GM19351 (cell line): ENCODE measurements around the gene ZNF416.
A peak's percentile ranks its signal among the peaks of the same experiment; 100 is the strongest.

ENCODE experiments used
- ATAC-seq: cut with Tn5 transposase; IDR thresholded peaks from one replicate; pipeline ENCODE4 v1.9.1; 2021; ENCODE audit warnings: mild to moderate bottlenecking, moderate library complexity; ENCODE audit not compliant: unreplicated experiment

Gene ZNF416

DNA sequence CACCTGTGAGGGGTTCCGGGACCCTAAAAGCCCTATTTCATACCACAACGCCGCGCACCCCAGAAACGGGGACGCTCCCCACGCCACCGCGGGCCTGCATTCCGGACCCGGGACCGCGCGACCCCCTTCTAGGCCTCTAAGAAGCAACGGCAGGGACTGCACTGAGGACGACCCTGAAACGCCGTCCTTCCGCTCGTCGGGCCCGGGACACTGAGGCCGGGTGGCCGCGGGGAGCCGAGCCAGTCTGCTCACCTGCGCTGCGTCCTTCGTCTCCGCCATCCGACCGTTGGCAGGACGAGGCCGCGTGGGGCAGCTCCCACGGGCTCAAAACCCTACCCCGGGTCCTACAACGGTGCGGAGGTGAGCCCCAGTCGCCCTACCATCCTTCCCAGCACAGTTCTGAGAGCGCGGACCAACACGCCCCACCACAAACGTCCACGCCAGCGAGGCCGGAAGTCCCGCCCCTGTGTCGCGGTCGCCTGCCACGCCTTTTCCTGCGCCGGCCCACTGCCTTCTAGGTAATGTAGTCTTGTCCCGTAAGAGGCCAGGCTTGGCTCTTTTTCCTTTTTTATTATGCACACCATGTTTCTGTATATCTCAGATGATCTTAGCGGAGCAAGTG lies 19.2 kb downstream of the ZNF416 start, which contains the start of gene ZNF550:
ZNF550 (minus strand) TSS at position 460 of the 622 bp plus-strand sequence; CDS start at position 279, 181 bp downstream.
- peak; percentile 100 for ATAC-seq

DNA sequence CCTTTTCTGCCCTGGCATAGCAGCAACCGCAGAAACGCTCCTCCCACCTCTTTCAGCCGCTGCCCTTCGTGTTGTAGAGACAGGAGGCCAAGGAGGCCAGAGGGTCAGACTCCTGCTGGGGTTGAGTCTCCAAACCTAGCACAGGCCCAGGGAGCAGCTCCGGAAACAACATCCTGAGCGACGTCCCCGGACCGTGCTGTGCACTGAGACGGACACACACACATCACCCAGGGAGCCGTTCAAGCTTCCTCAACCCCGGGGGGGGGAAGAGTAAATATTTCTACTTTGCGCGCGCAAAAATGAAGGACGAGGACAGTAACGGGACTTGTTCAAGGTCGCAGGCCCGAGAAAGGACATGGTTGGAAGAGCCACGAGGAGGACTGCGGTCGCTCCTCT lies 19.7 kb downstream of the ZNF416 start:
- peak; percentile 11 for ATAC-seq

DNA sequence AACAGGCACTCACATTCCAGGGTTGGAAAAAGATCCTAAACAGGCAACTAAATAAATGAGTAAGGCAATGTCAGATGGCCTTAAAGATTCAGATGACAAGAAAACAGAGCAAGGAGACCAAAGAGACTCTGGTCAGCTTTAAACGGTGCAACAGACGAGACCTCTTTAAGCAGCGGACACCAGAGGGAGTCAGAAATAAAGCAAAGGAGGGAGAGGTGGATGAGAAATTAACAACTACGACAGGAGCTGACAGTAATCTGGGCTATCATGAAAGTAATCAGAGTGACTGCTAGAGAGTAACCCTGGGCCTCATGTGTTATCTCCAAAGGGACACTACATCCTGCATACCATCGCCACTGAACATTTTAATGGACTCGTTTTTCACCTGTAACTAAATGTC lies 20.2 kb downstream of the ZNF416 start:
- ATAC-seq, result no peak

DNA sequence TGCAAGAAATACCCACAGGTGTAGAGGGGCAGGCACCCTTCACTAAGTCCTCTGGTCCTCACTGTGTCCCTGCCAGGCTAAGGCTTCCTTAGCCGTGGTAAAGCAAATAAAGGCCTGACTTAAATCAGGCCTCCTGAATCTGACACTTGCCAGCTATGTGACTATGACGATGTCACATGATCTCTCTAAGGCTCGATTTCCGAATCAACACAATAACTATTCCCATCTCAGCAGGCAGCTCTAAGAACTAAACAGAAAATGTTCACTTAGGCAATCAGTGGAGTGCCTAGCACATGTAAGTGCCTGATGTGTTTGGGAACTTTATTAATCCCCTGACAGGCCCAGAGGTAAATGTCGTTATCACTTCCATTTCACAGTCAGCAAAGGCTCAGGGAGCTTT lies 21.1 kb downstream of the ZNF416 start:
- no peak for ATAC-seq

DNA sequence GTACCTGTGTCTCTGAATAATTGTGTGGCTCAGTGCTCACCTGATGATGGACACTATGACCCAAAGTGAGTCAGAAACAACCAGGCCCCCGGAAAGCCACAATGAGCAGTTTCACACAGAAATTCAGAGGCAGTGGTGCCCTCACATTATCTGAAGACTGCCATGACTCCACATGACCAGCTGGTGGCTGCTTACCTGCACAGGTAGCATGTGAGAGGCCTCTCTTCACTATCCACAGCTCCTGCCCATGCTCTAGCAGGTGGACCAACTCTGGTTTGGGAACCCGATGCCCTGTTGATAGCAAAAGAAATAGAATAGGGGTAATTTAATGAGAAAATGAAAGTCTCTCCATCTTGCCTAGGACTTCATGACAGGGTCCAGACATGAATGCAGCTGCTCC lies 26.3 kb downstream of the ZNF416 start:
- no peak for ATAC-seq

DNA sequence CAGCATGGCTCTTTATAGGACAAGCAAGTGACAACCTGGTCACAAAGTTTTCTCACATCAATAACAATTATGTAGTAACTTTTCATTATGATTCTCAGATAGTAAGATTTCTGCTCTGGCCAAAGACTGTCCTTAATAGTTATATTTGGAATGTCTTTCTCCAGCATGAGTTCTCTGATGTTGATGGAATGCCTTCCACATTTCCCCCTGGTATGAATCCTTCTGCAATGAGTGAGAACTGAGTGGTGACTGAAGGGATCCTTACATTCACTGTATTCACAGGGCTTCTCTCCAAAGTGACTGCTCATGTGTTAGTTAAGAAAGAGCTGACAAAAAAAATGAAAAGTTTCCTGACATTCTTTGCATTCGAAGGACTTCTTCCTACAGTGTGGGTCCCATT lies 32.2 kb downstream of the ZNF416 start:
- ATAC-seq, result no peak

DNA sequence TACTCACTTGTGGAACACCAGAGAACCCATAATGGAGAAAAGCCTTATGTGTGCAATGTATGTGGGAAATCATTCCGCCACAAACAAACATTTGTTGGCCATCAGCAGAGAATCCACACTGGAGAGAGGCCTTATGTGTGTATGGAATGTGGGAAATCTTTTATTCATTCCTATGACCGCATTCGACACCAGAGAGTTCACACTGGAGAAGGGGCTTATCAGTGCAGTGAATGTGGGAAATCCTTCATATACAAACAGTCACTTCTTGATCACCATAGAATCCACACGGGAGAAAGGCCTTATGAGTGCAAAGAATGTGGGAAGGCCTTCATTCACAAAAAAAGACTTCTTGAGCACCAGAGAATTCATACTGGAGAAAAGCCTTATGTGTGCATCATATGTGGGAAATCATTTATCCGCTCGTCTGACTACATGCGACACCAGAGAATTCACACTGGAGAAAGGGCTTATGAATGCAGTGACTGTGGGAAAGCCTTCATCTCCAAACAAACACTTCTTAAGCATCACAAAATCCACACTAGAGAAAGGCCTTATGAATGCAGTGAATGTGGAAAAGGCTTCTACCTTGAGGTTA lies 40.7 kb downstream of the ZNF416 start:
- ATAC-seq, result no peak

DNA sequence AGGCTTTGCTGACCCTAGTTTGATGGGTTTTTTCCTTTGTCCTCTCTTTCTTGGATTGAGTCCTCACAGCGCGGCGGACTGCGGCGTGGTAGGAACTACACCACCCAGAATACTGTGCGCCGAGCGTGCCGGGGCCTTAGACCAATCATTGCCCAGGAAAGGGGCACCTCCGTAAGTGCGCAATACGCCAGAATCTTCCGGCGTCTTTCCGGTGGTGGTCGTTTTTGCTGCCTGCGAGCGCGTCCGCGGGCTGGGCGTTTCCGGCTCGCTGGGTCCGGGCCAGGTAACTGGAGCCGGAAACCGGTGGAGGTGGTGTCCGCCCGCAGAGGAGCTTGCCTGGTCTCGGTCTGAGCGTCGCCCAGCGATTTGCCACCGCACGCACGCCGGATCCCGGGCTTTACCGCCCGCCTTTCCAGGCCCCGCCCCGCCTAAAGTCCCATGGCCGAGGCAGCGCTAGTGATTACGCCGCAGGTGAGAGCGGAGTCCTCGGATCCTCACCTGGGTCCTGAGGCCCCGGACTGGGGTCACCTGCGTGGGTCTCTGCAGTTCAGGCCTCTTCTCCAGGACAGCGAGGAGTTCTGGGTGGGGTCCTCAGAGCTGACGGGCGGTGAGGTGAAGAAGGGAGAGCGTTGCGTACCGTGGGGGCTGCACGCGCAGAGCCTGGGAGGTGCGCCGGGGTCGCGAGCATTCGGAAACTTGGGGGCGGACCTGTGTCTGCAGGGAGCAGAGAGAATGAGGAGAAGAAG lies 51.4 kb downstream of the ZNF416 start, which contains the start of gene ZNF549:
ZNF549 (plus strand) TSS at position 221 of the 746 bp plus-strand sequence; CDS start at position 439, 218 bp downstream.
- ATAC-seq, result peak; percentile 98
